Gastrocnemius medialis (tissue), 4 donors: ENCODE results near the gene SLC16A1.

Experiments
- POLR2A ChIP-seq, 2 donors: fragments of 450-650 bp; IDR thresholded peaks; one replicate each; pipeline ENCODE4 v1.6.1; 2017; ENCODE audit warnings: antibody characterized with exemption in 2 of 2, mild to moderate bottlenecking in 2 of 2, moderate library complexity in 2 of 2
- TF ChIP-seq, protein P1 (sequence below), 5 experiments: fragments of 450-650 bp in 3 of 5; fragments of 200-600 bp in 2 of 5; sonication (generic) in 2 of 5; IDR thresholded peaks in 4 of 5; conservative IDR thresholded peaks in 1 of 5; 1 replicate in 4 of 5; 2 replicates in 1 of 5; pipeline ENCODE4 v1.5.1; 2016 to 2019; ENCODE audit warnings: antibody characterized with exemption in 5 of 5, mild to moderate bottlenecking in 3 of 5, moderate library complexity in 3 of 5

DNA sequence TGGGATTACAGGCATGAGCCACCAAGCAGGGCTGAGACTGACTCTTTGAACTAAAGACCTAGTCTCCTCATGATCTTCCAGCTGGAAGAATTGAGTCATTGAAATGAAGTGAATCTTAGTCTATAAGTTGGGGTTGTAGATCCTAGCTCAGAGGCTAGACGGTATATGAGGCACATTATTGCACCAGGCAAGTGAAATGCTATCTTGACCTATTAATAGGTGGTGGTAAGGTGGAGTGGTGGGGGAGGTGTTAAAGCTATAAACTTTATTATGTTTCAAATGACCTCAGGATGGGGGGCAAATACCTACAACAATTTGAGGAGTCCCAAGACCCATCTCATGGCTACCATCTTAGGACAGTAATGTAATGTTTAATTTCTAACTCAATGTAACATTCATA is 36.8 kb upstream of the SLC16A1 start:
- TF ChIP-seq POLR2A (IDR thresholded peaks at IDR 0.05): no peak
- TF ChIP-seq, protein P1, sequence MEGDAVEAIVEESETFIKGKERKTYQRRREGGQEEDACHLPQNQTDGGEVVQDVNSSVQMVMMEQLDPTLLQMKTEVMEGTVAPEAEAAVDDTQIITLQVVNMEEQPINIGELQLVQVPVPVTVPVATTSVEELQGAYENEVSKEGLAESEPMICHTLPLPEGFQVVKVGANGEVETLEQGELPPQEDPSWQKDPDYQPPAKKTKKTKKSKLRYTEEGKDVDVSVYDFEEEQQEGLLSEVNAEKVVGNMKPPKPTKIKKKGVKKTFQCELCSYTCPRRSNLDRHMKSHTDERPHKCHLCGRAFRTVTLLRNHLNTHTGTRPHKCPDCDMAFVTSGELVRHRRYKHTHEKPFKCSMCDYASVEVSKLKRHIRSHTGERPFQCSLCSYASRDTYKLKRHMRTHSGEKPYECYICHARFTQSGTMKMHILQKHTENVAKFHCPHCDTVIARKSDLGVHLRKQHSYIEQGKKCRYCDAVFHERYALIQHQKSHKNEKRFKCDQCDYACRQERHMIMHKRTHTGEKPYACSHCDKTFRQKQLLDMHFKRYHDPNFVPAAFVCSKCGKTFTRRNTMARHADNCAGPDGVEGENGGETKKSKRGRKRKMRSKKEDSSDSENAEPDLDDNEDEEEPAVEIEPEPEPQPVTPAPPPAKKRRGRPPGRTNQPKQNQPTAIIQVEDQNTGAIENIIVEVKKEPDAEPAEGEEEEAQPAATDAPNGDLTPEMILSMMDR (IDR thresholded peaks at IDR 0.05 in 4 of 5, conservative IDR thresholded peaks at IDR 0.05 in 1 of 5): no peak
